Sigmoid colon (tissue), 7 donors: ENCODE measurements around the gene S100A1. TPM values are rescaled to one million over a fixed set of nuclear protein-coding genes. Genes with fewer than 3 reads are reported as not detected.

Source experiments
- DNase-seq: peaks from one replicate; pipeline ENCODE4 v3.0.0-alpha.2; 2019
- H3K27ac ChIP-seq, 4 donors: fragments of 200-600 bp; sonication (generic); one replicate each; pipeline ENCODE4 v1.5.1; 2016 to 2019; ENCODE audit warnings: mild to moderate bottlenecking in 1 of 4
- H3K27me3 ChIP-seq, 3 donors: fragments of 200-600 bp; sonication (generic); one replicate each; pipeline ENCODE4 v1.5.1; 2019; ENCODE audit warnings: mild to moderate bottlenecking in 1 of 3
- H3K36me3 ChIP-seq, 4 donors: fragments of 200-600 bp; sonication (generic); one replicate each; pipeline ENCODE4 v1.5.1; 2016 to 2019
- H3K4me1 ChIP-seq, 4 donors: fragments of 200-600 bp; sonication (generic); one replicate each; pipeline ENCODE4 v1.5.1; 2017 to 2019
- H3K4me3 ChIP-seq, 4 donors: fragments of 200-600 bp; sonication (generic); one replicate each; pipeline ENCODE4 v1.5.1; 2017 to 2019; ENCODE audit warnings: mild to moderate bottlenecking in 2 of 4, moderate library complexity in 1 of 4
- H3K9me3 ChIP-seq, 4 donors: fragments of 200-600 bp in 3 of 4; sonication (generic) in 3 of 4; one replicate each; pipeline versions ENCODE4 v1.5.1 to v1.6.1; 2013 to 2019
- CTCF ChIP-seq, 4 experiments: fragments of 450-650 bp in 3 of 4; fragments of 200-600 bp in 1 of 4; IDR thresholded peaks; one replicate each; pipeline ENCODE4 v1.5.1; 2016 to 2019; ENCODE audit warnings: antibody characterized with exemption in 4 of 4, mild to moderate bottlenecking in 3 of 4, moderate library complexity in 2 of 4
- EP300 ChIP-seq, 4 donors: sonication (generic); formaldehyde crosslinking; IDR thresholded peaks; one replicate each; pipeline ENCODE4 v1.6.1; 2017; ENCODE audit warnings: antibody characterized with exemption in 4 of 4
- POLR2A ChIP-seq, 2 donors: fragments of 450-650 bp; IDR thresholded peaks; one replicate each; pipeline ENCODE4 v1.6.1; 2016; ENCODE audit warnings: antibody characterized with exemption in 2 of 2, mild to moderate bottlenecking in 2 of 2, moderate library complexity in 2 of 2
- POLR2AphosphoS5 ChIP-seq, 4 donors: sonication (generic); formaldehyde crosslinking; IDR thresholded peaks; one replicate each; pipeline ENCODE4 v1.6.1; 2017; ENCODE audit warnings: antibody characterized with exemption in 4 of 4
- WGBS, 2 donors: extraction: QIAGEN DNeasy Blood & Tissue Kit; methylation state at CpG; one replicate each; pipeline ENCODE4 v1.1.7; 2013; 5-methylcytosine and 5-hydroxymethylcytosine counted together
- intact Hi-C: fragments of 100-400 bp; cut with DNase I; formaldehyde crosslinking; loops from one replicate; pipeline ENCODE4 v1.15.1; 2023
- polyA plus RNA-seq, 3 donors: library from polyadenylated mRNA; stranded (reverse); fragments of 200-250 nt; gene quantifications; one replicate each; pipeline ENCODE4 v1.2.3, GENCODE V29; 2013
- total RNA-seq, 4 donors: library from RNA; depleted of rRNA; stranded (reverse); fragments of >200 nt; gene quantifications; one replicate each; pipeline ENCODE4 v1.1.0, GENCODE V29; 2016
- donor health status: healthy with polysubstance abuse.
- donor health status: Bipolar disorder and iron deficiency.
- donor health status: healthy.

S100A1 gene
- total and polyA plus RNA-seq, 7 donors, result 2.3 to 22.2 (median 6.6) TPM

- Histone ChIP-seq H3K9me3 (no peaks in the 10 kb centered on the region), H3K4me3 (no peak overlapping the region), H3K27me3 (no peaks in the 10 kb centered on the region), H3K36me3 (peaks cover 0 to 3% (median 0%) of the 10 kb centered on the region in 4 donors), H3K27ac (no peak overlapping the region), H3K4me1 (peaks cover 0 to 14% (median 11%) of the 10 kb centered on the region in 4 donors)
- no peak for TF ChIP-seq EP300 (IDR thresholded peaks at IDR 0.05)
- TF ChIP-seq POLR2AphosphoS5 (IDR thresholded peaks at IDR 0.05), result no peak
- TF ChIP-seq CTCF (IDR thresholded peaks at IDR 0.05), result no peak
- no peak for TF ChIP-seq POLR2A (IDR thresholded peaks at IDR 0.05)
- DNase-seq, result peak; percentile 19
- WGBS, 2 donors, result 89 to 90% methylated on average over 3 of the region's 3 CpGs
- intact Hi-C loops, result loop anchor here (5.0 kb wide), 1 partner anchor 83 kb away; no protein-coding TSS in a partner anchor
Measured at GRCh38 chr1:153655333-153655732, 27.1 kb downstream of the S100A1 start.

DNA sequence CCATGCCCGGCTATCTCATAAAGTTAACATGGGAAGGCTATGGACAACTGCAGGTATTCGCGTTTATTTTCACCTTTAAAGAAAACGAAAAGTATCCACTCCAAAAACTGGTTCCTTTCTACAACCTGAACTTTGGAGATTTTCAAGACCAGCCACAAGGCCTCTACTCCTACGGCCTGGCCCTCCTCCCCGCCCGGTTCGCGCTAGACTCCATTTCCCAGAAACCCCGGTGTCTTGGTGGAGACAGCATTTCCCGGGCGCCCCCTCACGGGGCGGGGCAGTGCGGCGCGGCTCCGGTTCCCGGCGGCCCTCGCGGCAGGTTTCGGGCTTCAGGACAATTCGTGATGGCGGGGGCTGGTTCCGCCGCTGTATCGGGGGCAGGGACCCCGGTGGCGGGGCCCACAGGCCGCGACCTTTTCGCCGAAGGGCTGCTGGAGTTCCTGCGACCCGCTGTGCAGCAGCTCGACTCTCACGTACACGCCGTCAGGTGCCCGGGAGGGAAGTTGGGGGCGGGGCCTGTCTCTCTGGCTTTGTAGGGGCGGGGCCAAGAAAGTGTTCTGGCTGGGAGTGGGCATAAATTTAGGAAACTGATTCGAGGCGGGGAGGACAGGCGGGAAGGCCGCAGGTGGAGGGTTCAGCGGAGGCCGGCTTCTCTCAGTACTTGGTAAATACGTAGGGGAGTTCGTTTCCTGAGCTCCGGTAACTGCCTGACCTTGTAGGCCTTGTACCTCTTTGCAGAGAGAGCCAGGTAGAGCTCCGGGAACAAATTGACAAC lies 30.4 kb downstream of the S100A1 start, which contains the start of gene SNAPIN:
Gene SNAPIN, plus strand, starts transcription at position 304 of the 775 bp plus-strand sequence. Its CDS starts 41 bp downstream, at position 345.
- Histone ChIP-seq H3K27me3 (no peaks in the 10 kb centered on the region), H3K36me3 (peaks cover 24 to 36% (median 25%) of the 10 kb centered on the region in 4 donors), H3K9me3 (no peaks in the 10 kb centered on the region), H3K4me3 (peak within 1 kb of the TSS; percentile 58 to 73 (median 67)), H3K4me1 (peaks cover 0 to 14% (median 11%) of the 10 kb centered on the region in 4 donors), H3K27ac (peak within 1 kb of the TSS; percentile 92 to 94 (median 93))
- DNase-seq, result peak; percentile 96
- intact Hi-C loops, result loop anchor here (2.0 to 5.0 kb wide), 2 partner anchors 24 to 86 kb away; partner anchors contain the start of gene CHTOP
- WGBS, 2 donors, result 2% methylated on average over 53 of the region's 53 CpGs
- peak; percentile 66 to 86 (median 80) for TF ChIP-seq POLR2AphosphoS5 (IDR thresholded peaks at IDR 0.05)
- peak in 1 of 4 experiments; percentile 16 for TF ChIP-seq CTCF (IDR thresholded peaks at IDR 0.05)
- TF ChIP-seq POLR2A (IDR thresholded peaks at IDR 0.05), result peak; percentile 51 to 53
- peak in 1 of 4 donors; percentile 39 for TF ChIP-seq EP300 (IDR thresholded peaks at IDR 0.05)

DNA sequence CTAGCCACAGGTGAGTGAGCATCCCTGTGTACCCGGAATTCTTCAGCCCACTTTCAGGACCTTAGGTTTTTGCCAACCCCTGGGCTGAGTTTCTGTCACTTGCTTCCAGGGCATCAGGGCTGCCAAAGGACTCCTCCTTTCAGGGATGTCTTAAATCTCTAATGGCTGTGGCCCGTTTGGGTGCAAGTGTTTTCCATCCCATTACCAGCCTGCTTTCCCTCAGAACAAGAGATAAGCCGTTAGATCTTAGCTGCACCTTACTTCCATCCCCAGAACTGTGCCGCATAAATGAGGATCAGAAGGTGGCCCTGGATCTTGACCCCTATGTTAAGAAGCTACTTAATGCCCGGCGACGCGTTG lies 30.9 kb downstream of the S100A1 start:
- Histone ChIP-seq H3K4me1 (peaks cover 0 to 14% (median 11%) of the 10 kb centered on the region in 4 donors), H3K9me3 (no peaks in the 10 kb centered on the region), H3K27me3 (no peaks in the 10 kb centered on the region), H3K27ac (peak overlapping the region; percentile 92 to 94 (median 93)), H3K36me3 (peaks cover 30 to 41% (median 31%) of the 10 kb centered on the region in 4 donors), H3K4me3 (peak overlapping the region; percentile 58 to 73 (median 67))
- TF ChIP-seq POLR2A (IDR thresholded peaks at IDR 0.05) (no peak), POLR2AphosphoS5 (IDR thresholded peaks at IDR 0.05) (no peak), EP300 (IDR thresholded peaks at IDR 0.05) (no peak), CTCF (IDR thresholded peaks at IDR 0.05) (no peak)
- intact Hi-C loops, result loop anchor here (2.0 to 5.0 kb wide), 2 partner anchors 24 to 87 kb away; partner anchors contain the start of gene CHTOP
- WGBS, 2 donors, result 23 to 41% methylated on average over 8 of the region's 8 CpGs
- no peak for DNase-seq

GRCh38 chr1:153659656-153660055 lies 31.4 kb downstream of the S100A1 start:
- Histone ChIP-seq H3K4me3 (peak overlapping the region in 3 of 4 donors; percentile 64 to 73 (median 70)), H3K27me3 (no peaks in the 10 kb centered on the region), H3K9me3 (no peaks in the 10 kb centered on the region), H3K36me3 (peaks cover 35 to 46% (median 36%) of the 10 kb centered on the region in 4 donors), H3K4me1 (peaks cover 0 to 14% (median 11%) of the 10 kb centered on the region in 4 donors), H3K27ac (peak overlapping the region; percentile 92 to 94 (median 93))
- WGBS, 2 donors, result 80 to 87% methylated on average over 9 of the region's 9 CpGs
- DNase-seq, result peak; percentile 55
- no peak for TF ChIP-seq CTCF (IDR thresholded peaks at IDR 0.05)
- no peak for TF ChIP-seq EP300 (IDR thresholded peaks at IDR 0.05)
- no peak for TF ChIP-seq POLR2A (IDR thresholded peaks at IDR 0.05)
- TF ChIP-seq POLR2AphosphoS5 (IDR thresholded peaks at IDR 0.05), result no peak
- intact Hi-C loops, result loop anchor here (2.0 to 5.0 kb wide), 2 partner anchors 25 to 87 kb away; partner anchors contain the start of gene CHTOP
